ENCODE data around the gene DDX5. TPM values are rescaled to one million over a fixed set of nuclear protein-coding genes. Genes with fewer than 3 reads are reported as not detected.

The DDX5 gene
- total and polyA plus RNA-seq, 2 donors (not counting 3 experiments of a cell fraction or from before 2014, with no cell fraction given) = 1,027 to 2,040 TPM

DNA sequence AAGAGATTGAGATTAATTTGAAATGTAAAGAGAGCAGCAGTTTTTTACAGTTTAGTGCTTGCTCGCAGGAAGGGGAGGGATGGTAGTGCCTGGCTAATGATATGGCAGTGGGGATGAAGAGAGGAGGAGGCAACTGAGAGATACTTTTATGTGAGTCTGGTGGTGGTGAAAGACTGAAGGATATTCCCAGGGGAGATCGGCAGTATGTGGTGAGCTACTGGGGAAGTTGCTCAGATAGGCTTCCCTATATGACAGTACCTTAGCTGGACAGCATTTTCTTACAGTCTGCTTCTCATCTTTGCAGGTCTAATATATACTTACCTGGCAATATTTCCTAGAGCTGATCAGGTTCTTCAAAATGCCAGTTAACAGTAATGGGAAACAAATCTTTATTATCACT, 9.3 kb upstream of the DDX5 start:
- no peak overlapping the region for H3K4me3 ChIP-seq (replicated peaks in 1 of 3; ENCODE audit: insufficient read depth in 1 of 3, low read depth in 1 of 3, low read length in 3 of 3)
- peaks cover 14 to 37% of the 10 kb centered on the region in 2 experiments for H3K36me3 ChIP-seq (ENCODE audit: control insufficient read depth in 2 of 2, extremely low read depth in 1 of 2, insufficient read depth in 2 of 2, low read length in 2 of 2)
- H3K27me3 ChIP-seq (ENCODE audit: control insufficient read depth in 2 of 2, insufficient read depth in 2 of 2, low read length in 2 of 2) = no peaks in the 10 kb centered on the region
- dilution Hi-C loops (cut with MboI; ENCODE audit: extremely low pct_ligation_motif_present, low sequenced_read_pairs) (no loop called here), intact Hi-C loops (cut with micrococcal nuclease) (no loop called here)
- TF ChIP-seq POLR2AphosphoS5 (IDR thresholded peaks at IDR 0.05; ENCODE audit: insufficient read depth, low read depth, low read length) (no peak), EZH2 (IDR thresholded peaks at IDR 0.05; ENCODE audit: borderline replicate concordance, low read depth, low read length, severe bottlenecking) (no peak), GATA2 (IDR thresholded peaks at IDR 0.05; ENCODE audit: insufficient read depth, insufficient read length, low read depth, low read length) (no peak), FOS (IDR thresholded peaks at IDR 0.05; ENCODE audit: borderline replicate concordance, insufficient read depth, low read length) (no peak), POLR2A (IDR thresholded peaks at IDR 0.05; ENCODE audit: low read depth, low read length) (no peak), MYC (IDR thresholded peaks at IDR 0.05; ENCODE audit: low read depth, low read length) (no peak), JUN (IDR thresholded peaks at IDR 0.05; ENCODE audit: borderline replicate concordance, insufficient read depth, insufficient read length, low read depth) (no peak)
- TF ChIP-seq, protein P1, sequence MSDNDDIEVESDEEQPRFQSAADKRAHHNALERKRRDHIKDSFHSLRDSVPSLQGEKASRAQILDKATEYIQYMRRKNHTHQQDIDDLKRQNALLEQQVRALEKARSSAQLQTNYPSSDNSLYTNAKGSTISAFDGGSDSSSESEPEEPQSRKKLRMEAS (IDR thresholded peaks at IDR 0.05; ENCODE audit: insufficient read depth, insufficient read length) = no peak
- TF ChIP-seq, protein P2, sequence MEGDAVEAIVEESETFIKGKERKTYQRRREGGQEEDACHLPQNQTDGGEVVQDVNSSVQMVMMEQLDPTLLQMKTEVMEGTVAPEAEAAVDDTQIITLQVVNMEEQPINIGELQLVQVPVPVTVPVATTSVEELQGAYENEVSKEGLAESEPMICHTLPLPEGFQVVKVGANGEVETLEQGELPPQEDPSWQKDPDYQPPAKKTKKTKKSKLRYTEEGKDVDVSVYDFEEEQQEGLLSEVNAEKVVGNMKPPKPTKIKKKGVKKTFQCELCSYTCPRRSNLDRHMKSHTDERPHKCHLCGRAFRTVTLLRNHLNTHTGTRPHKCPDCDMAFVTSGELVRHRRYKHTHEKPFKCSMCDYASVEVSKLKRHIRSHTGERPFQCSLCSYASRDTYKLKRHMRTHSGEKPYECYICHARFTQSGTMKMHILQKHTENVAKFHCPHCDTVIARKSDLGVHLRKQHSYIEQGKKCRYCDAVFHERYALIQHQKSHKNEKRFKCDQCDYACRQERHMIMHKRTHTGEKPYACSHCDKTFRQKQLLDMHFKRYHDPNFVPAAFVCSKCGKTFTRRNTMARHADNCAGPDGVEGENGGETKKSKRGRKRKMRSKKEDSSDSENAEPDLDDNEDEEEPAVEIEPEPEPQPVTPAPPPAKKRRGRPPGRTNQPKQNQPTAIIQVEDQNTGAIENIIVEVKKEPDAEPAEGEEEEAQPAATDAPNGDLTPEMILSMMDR (IDR thresholded peaks at IDR 0.05; ENCODE audit: extremely low read depth in 1 of 2, insufficient read depth in 1 of 2, low read depth in 1 of 2, low read length in 2 of 2) = no peak
- H3K9me3 ChIP-seq (replicated peaks; ENCODE audit: control insufficient read depth, insufficient read depth, low read length) = no peaks in the 10 kb centered on the region
- H3K27ac ChIP-seq (ENCODE audit: insufficient read depth, low read depth, low read length) = no peak overlapping the region
- H3K4me1 ChIP-seq (ENCODE audit: control insufficient read depth, extremely low read depth, insufficient read depth, low read length) = peaks cover 3% of the 10 kb centered on the region
- DNase-seq (ENCODE audit: low read depth, low spot score) (no peak), FAIRE-seq (no peak)
- POLR2A ChIA-PET = interaction anchor here (0.6 to 0.8 kb wide), 2 partner anchors 11 to 114 kb away, joined by 3 to 5 read pairs; no protein-coding TSS in a partner anchor
- no TSS peak for BruUV-seq (replicated peaks)
- H3K9ac ChIP-seq (replicated peaks; ENCODE audit: extremely low read depth, insufficient read depth, low read length) = no peak overlapping the region
- no peaks in the 10 kb centered on the region for H3K79me2 ChIP-seq (ENCODE audit: control insufficient read depth, insufficient read depth, low read length)
- H4K20me1 ChIP-seq (replicated peaks; ENCODE audit: control insufficient read depth, extremely low read depth, insufficient read depth, low read length) = no peaks in the 10 kb centered on the region
- CTCF ChIA-PET = interaction anchor here (1.0 to 1.6 kb wide), 3 partner anchors 9 to 24 kb away, joined by 3 to 4 read pairs (median 3); partner anchors contain the start of genes CEP95 and DDX5
- H2AFZ ChIP-seq (ENCODE audit: low read depth, low read length) = no peak overlapping the region
- no peak overlapping the region for H3K4me2 ChIP-seq (ENCODE audit: insufficient read depth, low read length)
- H3K9me1 ChIP-seq (replicated peaks; ENCODE audit: control insufficient read depth, extremely low read depth, insufficient read depth, low read length) = no peaks in the 10 kb centered on the region

Data from endothelial cell of umbilical vein (primary cell).